H1 (cell line): Measurements from ENCODE around the gene CDK4.

Experiments
- CREB1 ChIP-seq: IDR thresholded peaks from 2 replicates; pipeline ENCODE4 v1.6.1; 2012; ENCODE audit warnings: inconsistent platforms
- HDAC2 ChIP-seq, 2 experiments: fragments of 300-600 bp in 1 of 2; sonication (generic) in 1 of 2; IDR thresholded peaks; 2 replicates each; pipeline ENCODE4 v1.6.1; 2011 to 2012; ENCODE audit warnings: low read depth in 2 of 2, low read length in 2 of 2, mild to moderate bottlenecking in 2 of 2, moderate library complexity in 2 of 2, borderline replicate concordance in 1 of 2, inconsistent platforms in 1 of 2
- MAFK ChIP-seq: IDR thresholded peaks from 2 replicates; pipeline ENCODE4 v1.6.1; 2012; ENCODE audit warnings: low read depth, mild to moderate bottlenecking, improper control_type of control experiment, low read length
- TF ChIP-seq, protein P1 (sequence below), 3 experiments: IDR thresholded peaks; 1 replicate in 2 of 3; 2 replicates in 1 of 3; pipeline versions ENCODE4 v1.5.1 to v1.6.1; 2011; ENCODE audit warnings: low read length in 3 of 3, mild to moderate bottlenecking in 3 of 3, inconsistent platforms in 2 of 3, low read depth in 1 of 3, moderate library complexity in 1 of 3; ENCODE audit not compliant: insufficient read depth in 1 of 3; ENCODE audit errors: control extremely low read depth in 1 of 3

DNA sequence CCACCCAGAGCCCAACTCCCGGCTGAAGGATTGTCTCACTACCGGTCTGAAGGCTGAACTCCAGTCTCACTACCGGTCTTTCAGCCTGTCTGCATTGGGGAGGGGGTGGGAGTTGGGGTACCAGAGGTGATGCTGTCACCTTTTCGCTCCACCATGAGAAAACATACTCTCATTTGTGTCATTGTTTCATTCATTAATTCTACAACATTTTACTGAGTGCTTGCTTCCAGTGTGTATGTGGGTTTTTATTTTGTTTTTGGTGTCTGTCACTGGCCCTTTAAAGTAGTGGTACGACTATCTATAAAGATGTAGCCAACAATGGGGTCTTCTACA, 524 bp upstream of the CDK4 start:
- TF ChIP-seq, protein P1, sequence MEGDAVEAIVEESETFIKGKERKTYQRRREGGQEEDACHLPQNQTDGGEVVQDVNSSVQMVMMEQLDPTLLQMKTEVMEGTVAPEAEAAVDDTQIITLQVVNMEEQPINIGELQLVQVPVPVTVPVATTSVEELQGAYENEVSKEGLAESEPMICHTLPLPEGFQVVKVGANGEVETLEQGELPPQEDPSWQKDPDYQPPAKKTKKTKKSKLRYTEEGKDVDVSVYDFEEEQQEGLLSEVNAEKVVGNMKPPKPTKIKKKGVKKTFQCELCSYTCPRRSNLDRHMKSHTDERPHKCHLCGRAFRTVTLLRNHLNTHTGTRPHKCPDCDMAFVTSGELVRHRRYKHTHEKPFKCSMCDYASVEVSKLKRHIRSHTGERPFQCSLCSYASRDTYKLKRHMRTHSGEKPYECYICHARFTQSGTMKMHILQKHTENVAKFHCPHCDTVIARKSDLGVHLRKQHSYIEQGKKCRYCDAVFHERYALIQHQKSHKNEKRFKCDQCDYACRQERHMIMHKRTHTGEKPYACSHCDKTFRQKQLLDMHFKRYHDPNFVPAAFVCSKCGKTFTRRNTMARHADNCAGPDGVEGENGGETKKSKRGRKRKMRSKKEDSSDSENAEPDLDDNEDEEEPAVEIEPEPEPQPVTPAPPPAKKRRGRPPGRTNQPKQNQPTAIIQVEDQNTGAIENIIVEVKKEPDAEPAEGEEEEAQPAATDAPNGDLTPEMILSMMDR (IDR thresholded peaks at IDR 0.05; ENCODE audit: control extremely low read depth in 1 of 3, insufficient read depth in 1 of 3, low read depth in 1 of 3, low read length in 3 of 3), result no peak
- TF ChIP-seq MAFK (no peak), HDAC2 (IDR thresholded peaks at IDR 0.05; ENCODE audit: borderline replicate concordance in 1 of 2, low read depth in 2 of 2, low read length in 2 of 2) (no peak), CREB1 (no peak)
